Amniotic stem cell (primary cell): Measurements from ENCODE around the gene SOWAHD.
A peak's percentile ranks its signal among the peaks of the same experiment; 100 is the strongest.
"Not testable (repeated sequence)": the region's sequence is repeated elsewhere in the genome, so short reads cannot be mapped to it uniquely, and the experiment has no call there.

ENCODE experiments used
- DNase-seq: peaks from one replicate; lab custom pipeline; 2025; lab: John Stamatoyannopoulos, UW

Gene SOWAHD

GRCh38 chrX:119757979-119758730 is at the start of gene SOWAHD:
Gene SOWAHD (plus strand): TSS chrX:119758588. CDS start chrX:119758668, 80 bp downstream.
- no peak for DNase-seq

GRCh38 chrX:119708936-119709335 is 49.5 kb upstream of the SOWAHD start:
- DNase-seq, result no peak

GRCh38 chrX:119709630-119710029 is 48.8 kb upstream of the SOWAHD start:
- DNase-seq, result no peak

GRCh38 chrX:119721487-119721886 is 36.9 kb upstream of the SOWAHD start:
- DNase-seq, result no peak

GRCh38 chrX:119721926-119722325 is 36.5 kb upstream of the SOWAHD start:
- no peak for DNase-seq

GRCh38 chrX:119726900-119727555 is 31.4 kb upstream of the SOWAHD start:
- DNase-seq, result no peak

GRCh38 chrX:119728487-119728886 is 29.9 kb upstream of the SOWAHD start:
- DNase-seq, result no peak

- peak; percentile 6 for DNase-seq
These were observed 28.8 kb upstream of the SOWAHD start for GRCh38 chrX:119729408-119730201.

- no peak for DNase-seq
These were observed 23.5 kb upstream of the SOWAHD start for GRCh38 chrX:119734897-119735339.

- no peak for DNase-seq
These were observed 22.9 kb upstream of the SOWAHD start for GRCh38 chrX:119735467-119735866.

- DNase-seq, result no peak
These were observed 22.1 kb upstream of the SOWAHD start for GRCh38 chrX:119736206-119736764.

- no peak for DNase-seq
These were observed 19.6 kb upstream of the SOWAHD start for GRCh38 chrX:119738742-119739141.

- no peak for DNase-seq
These were observed 13.0 kb upstream of the SOWAHD start for GRCh38 chrX:119745283-119745848.

GRCh38 chrX:119750131-119750530 is 8.3 kb upstream of the SOWAHD start:
- not testable (repeated sequence) for DNase-seq

- not testable (repeated sequence) for DNase-seq
These were observed 7.6 kb upstream of the SOWAHD start for GRCh38 chrX:119750751-119751150.

- DNase-seq, result no peak
These were observed 5.4 kb upstream of the SOWAHD start for GRCh38 chrX:119753001-119753400.

GRCh38 chrX:119753639-119754257 is 4.6 kb upstream of the SOWAHD start:
- no peak for DNase-seq

GRCh38 chrX:119755981-119756533 is 2.3 kb upstream of the SOWAHD start:
- DNase-seq, result no peak

- DNase-seq, result no peak
These were observed 1.3 kb upstream of the SOWAHD start for GRCh38 chrX:119756926-119757635.

- DNase-seq, result no peak
These were observed 776 bp upstream of the SOWAHD start for GRCh38 chrX:119757646-119757978.
